ENCODE measurements around the gene MAB21L3.

The MAB21L3 gene

GRCh38 chr1:116095027-116095426 lies 16.2 kb upstream of the MAB21L3 start:
- H3K4me3 ChIP-seq (replicated peaks; ENCODE audit: low read depth, low read length) = no peak overlapping the region
- TF ChIP-seq, protein P1, sequence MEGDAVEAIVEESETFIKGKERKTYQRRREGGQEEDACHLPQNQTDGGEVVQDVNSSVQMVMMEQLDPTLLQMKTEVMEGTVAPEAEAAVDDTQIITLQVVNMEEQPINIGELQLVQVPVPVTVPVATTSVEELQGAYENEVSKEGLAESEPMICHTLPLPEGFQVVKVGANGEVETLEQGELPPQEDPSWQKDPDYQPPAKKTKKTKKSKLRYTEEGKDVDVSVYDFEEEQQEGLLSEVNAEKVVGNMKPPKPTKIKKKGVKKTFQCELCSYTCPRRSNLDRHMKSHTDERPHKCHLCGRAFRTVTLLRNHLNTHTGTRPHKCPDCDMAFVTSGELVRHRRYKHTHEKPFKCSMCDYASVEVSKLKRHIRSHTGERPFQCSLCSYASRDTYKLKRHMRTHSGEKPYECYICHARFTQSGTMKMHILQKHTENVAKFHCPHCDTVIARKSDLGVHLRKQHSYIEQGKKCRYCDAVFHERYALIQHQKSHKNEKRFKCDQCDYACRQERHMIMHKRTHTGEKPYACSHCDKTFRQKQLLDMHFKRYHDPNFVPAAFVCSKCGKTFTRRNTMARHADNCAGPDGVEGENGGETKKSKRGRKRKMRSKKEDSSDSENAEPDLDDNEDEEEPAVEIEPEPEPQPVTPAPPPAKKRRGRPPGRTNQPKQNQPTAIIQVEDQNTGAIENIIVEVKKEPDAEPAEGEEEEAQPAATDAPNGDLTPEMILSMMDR (IDR thresholded peaks at IDR 0.05; ENCODE audit: low read length, missing control alignments) = no peak
- no peak for DNase-seq (ENCODE audit: low read depth)

DNA sequence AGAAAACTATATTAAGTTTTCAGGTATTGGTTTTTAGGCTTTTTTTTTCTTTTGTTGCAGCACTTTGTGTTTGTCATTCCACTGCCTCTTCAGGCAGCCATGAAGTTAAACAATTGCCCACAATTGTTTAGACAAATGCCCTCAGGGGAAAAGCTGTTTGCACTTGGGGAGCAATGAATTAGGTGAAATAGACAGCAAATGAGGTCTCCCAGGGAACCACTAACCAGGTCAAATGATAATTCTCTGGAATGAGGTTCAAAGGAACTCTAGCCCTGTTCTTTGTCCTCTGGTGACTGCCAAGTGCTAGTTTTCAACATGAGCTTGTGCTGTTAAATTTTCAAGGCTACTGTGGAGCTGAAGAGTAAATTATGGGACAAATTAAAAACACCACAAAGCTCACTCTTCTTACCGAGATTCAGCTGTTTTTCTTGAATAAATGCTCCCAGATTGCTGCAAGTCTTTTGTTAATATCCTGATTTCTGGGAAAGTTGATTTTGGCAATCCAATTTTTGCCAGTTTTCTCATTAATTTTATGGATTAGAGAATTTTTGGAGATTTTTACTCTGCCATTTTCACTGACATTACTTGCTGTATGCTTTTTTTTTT lies 15.1 kb upstream of the MAB21L3 start:
- no peak overlapping the region for H3K4me3 ChIP-seq (replicated peaks; ENCODE audit: low read depth, low read length)
- TF ChIP-seq, protein P1 (IDR thresholded peaks at IDR 0.05; ENCODE audit: low read length, missing control alignments) = no peak
- no peak for DNase-seq (ENCODE audit: low read depth)

- no peak for DNase-seq (ENCODE audit: low read depth)
- TF ChIP-seq, protein P1 (IDR thresholded peaks at IDR 0.05; ENCODE audit: low read length, missing control alignments) = no peak
- no peak overlapping the region for H3K4me3 ChIP-seq (replicated peaks; ENCODE audit: low read depth, low read length)
Measured at GRCh38 chr1:116097626-116098025, 13.6 kb upstream of the MAB21L3 start.

- TF ChIP-seq, protein P1 (IDR thresholded peaks at IDR 0.05; ENCODE audit: low read length, missing control alignments) = no peak
Measured at GRCh38 chr1:116099379-116099778, 11.8 kb upstream of the MAB21L3 start.

DNA sequence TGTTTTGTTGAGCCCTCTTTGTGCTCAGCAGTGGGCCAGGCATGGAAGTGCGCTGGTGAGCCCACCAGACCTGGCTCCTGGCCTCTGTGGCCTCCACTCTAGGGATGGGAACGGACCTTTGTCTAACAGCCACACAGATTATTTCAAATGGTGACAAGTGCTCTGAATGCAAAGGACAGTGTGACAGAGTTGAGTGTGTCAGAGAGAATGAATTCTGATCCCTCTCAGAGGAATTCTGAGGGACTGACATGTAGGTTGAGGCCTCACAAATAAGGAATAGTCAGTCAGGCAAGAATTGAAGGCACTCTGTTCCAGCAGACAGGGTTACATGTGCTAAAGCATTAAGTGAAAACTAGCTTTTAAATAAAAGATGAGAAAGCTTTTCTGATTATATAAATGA lies 11.3 kb upstream of the MAB21L3 start:
- no peak overlapping the region for H3K4me3 ChIP-seq (replicated peaks; ENCODE audit: low read depth, low read length)
- DNase-seq (ENCODE audit: low read depth) = no peak
- TF ChIP-seq, protein P1 (IDR thresholded peaks at IDR 0.05; ENCODE audit: low read length, missing control alignments) = no peak

More at GRCh38 chr1:116099379-116099778, 11.8 kb upstream of the MAB21L3 start:
- H3K4me3 ChIP-seq (replicated peaks; ENCODE audit: low read depth, low read length) = no peak overlapping the region
- DNase-seq (ENCODE audit: low read depth) = no peak

- H3K4me3 ChIP-seq (replicated peaks; ENCODE audit: low read depth, low read length) = no peak overlapping the region
- TF ChIP-seq, protein P1 (IDR thresholded peaks at IDR 0.05; ENCODE audit: low read length, missing control alignments) = no peak
- no peak for DNase-seq (ENCODE audit: low read depth)
Measured at GRCh38 chr1:116104667-116105066, 6.5 kb upstream of the MAB21L3 start.

- TF ChIP-seq, protein P1 (IDR thresholded peaks at IDR 0.05; ENCODE audit: low read length, missing control alignments) = no peak
- H3K4me3 ChIP-seq (replicated peaks; ENCODE audit: low read depth, low read length) = no peak overlapping the region
- no peak for DNase-seq (ENCODE audit: low read depth)
Measured at GRCh38 chr1:116105996-116106395, 5.2 kb upstream of the MAB21L3 start.
